ENCODE data around the gene ZNF611. TPM values are rescaled to one million over a fixed set of nuclear protein-coding genes. Genes with fewer than 3 reads are reported as not detected.

The ZNF611 gene
- total and polyA plus RNA-seq, 2 experiments from 2014 or later: 6.7 to 7.8 TPM

DNA sequence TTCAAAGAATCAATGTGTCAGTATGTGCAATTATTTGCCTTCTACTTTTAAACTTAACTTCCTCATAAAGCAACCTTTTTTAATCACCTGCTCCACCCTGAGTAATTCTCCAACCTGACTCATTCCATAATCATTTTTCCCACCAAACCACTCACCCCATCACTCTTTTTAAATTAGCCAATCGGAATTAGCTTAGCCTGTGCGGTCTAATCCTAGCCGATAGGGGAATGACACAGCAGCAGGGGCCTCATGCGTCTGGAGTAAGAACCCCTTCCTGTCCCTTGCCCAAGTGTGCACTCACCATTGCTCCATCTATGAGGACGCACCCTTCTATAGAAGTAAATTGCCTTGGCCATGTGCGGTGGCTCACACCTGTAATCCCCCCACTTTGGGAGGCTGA lies 69.3 kb downstream of the ZNF611 start:
- Histone ChIP-seq H3F3A (ENCODE audit: insufficient read depth) (no peaks in the 10 kb centered on the region), H3K27ac (no peak overlapping the region), H3K79me2 (ENCODE audit: insufficient read depth) (peaks cover 38% of the 10 kb centered on the region), H3K27me3 (replicated peaks; ENCODE audit: insufficient read depth) (no peaks in the 10 kb centered on the region), H3K4me3 (no peak overlapping the region), H3K9me2 (ENCODE audit: insufficient read depth) (no peaks in the 10 kb centered on the region), H4K20me1 (ENCODE audit: insufficient read depth) (no peaks in the 10 kb centered on the region), H3K36me3 (ENCODE audit: low read depth) (peaks cover under 1% of the 10 kb centered on the region; the same call in 1 of the 2 replicates), H3K4me1 (ENCODE audit: insufficient read depth) (no peaks in the 10 kb centered on the region), H3K9ac (no peak overlapping the region), H3K9me3 (ENCODE audit: low read depth) (no peaks in the 10 kb centered on the region), H3K4me2 (ENCODE audit: unreplicated experiment) (no peak overlapping the region), H2AFZ (no peak overlapping the region)
- peak; percentile 23 for DNase-seq
- in situ Hi-C loops (cut with MboI): no loop called here
- 86 to 91% methylated on average over 6 of the region's 6 CpGs for WGBS, 2 experiments (ENCODE audit: low coverage in 1 of 2, low lambda C conversion rate in 2 of 2, missing lambda C conversion rate in 2 of 2)
- TF ChIP-seq EZH2 (IDR thresholded peaks at IDR 0.05; ENCODE audit: insufficient read depth, poor library complexity, severe bottlenecking): no peak
- no peak for TF ChIP-seq EZH2phosphoT487 (IDR thresholded peaks at IDR 0.05; ENCODE audit: insufficient read depth, low read depth)

DNA sequence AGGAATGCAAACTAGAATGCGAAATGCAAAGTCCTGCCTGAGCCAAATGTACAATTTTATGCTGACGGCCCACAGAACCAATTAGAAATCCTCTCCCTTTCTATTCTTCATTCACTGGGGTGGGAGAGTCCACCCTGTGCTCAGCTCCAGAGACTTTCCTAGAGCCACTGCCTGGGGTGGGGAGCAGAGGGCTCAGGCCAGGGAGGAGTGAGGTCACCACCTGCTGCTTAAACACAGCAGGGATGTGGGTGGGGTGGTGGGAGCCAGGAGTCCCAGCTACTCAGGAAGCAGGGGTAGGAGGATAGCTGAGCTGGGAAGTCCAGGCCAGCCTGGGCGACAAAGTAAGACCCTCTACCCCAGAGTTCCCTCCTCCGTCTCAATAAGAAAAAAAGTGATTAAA lies 69.8 kb downstream of the ZNF611 start:
- H3K27me3 ChIP-seq (replicated peaks; ENCODE audit: insufficient read depth): no peaks in the 10 kb centered on the region
- H3K4me1 ChIP-seq (ENCODE audit: insufficient read depth): no peaks in the 10 kb centered on the region
- H2AFZ ChIP-seq: no peak overlapping the region
- no peak overlapping the region for H3K4me3 ChIP-seq
- no peaks in the 10 kb centered on the region for H3K9me2 ChIP-seq (ENCODE audit: insufficient read depth)
- TF ChIP-seq EZH2phosphoT487 (IDR thresholded peaks at IDR 0.05; ENCODE audit: insufficient read depth, low read depth): no peak
- TF ChIP-seq EZH2 (IDR thresholded peaks at IDR 0.05; ENCODE audit: insufficient read depth, poor library complexity, severe bottlenecking): no peak
- no peak overlapping the region for H3K9ac ChIP-seq
- no peaks in the 10 kb centered on the region for H3K9me3 ChIP-seq (ENCODE audit: low read depth)
- DNase-seq: no peak
- WGBS, 2 experiments (ENCODE audit: low coverage in 1 of 2, low lambda C conversion rate in 2 of 2, missing lambda C conversion rate in 2 of 2): 97% methylated on average over 4 of the region's 4 CpGs
- H4K20me1 ChIP-seq (ENCODE audit: insufficient read depth): no peaks in the 10 kb centered on the region
- no peak overlapping the region for H3K4me2 ChIP-seq (ENCODE audit: unreplicated experiment)
- in situ Hi-C loops (cut with MboI): no loop called here
- H3K79me2 ChIP-seq (ENCODE audit: insufficient read depth): peaks cover 33% of the 10 kb centered on the region; the same call in 1 of the 2 replicates
- H3K27ac ChIP-seq: no peak overlapping the region
- peaks cover 5% of the 10 kb centered on the region; the same call in 1 of the 2 replicates for H3K36me3 ChIP-seq (ENCODE audit: low read depth)
- no peaks in the 10 kb centered on the region for H3F3A ChIP-seq (ENCODE audit: insufficient read depth)

DNA sequence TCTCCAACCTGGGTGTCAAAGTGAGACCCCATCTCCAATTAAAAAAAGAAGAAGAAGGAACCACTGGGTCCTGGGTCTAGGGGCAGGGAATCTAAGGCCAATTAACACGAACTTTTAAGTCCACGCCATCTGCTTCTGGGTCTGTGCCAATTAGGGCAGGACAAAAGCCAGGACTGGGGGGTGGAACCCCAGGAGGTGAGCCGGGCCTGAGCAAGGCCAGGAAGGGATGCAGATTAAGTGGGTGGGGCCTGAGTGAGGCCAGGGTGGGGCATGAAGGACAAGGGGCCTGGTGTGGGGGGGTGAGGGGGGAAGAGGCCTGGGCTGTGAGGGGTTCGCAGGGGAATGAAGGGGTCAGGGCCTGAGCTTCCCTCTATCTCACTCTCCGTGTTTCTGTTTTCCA lies 70.4 kb downstream of the ZNF611 start:
- Histone ChIP-seq H3F3A (ENCODE audit: insufficient read depth) (no peaks in the 10 kb centered on the region), H4K20me1 (ENCODE audit: insufficient read depth) (no peaks in the 10 kb centered on the region), H3K9me3 (ENCODE audit: low read depth) (no peaks in the 10 kb centered on the region), H3K27ac (no peak overlapping the region), H3K9me2 (ENCODE audit: insufficient read depth) (no peaks in the 10 kb centered on the region), H3K4me2 (ENCODE audit: unreplicated experiment) (no peak overlapping the region), H3K9ac (no peak overlapping the region), H3K27me3 (replicated peaks; ENCODE audit: insufficient read depth) (no peaks in the 10 kb centered on the region), H3K79me2 (ENCODE audit: insufficient read depth) (peaks cover 27% of the 10 kb centered on the region; the same call in 1 of the 2 replicates), H3K4me1 (ENCODE audit: insufficient read depth) (no peaks in the 10 kb centered on the region), H2AFZ (no peak overlapping the region), H3K36me3 (ENCODE audit: low read depth) (peaks cover 9% of the 10 kb centered on the region; the same call in 1 of the 2 replicates), H3K4me3 (no peak overlapping the region)
- WGBS, 2 experiments (ENCODE audit: low coverage in 1 of 2, low lambda C conversion rate in 2 of 2, missing lambda C conversion rate in 2 of 2): 73 to 81% methylated on average over 5 of the region's 5 CpGs
- no peak for TF ChIP-seq EZH2phosphoT487 (IDR thresholded peaks at IDR 0.05; ENCODE audit: insufficient read depth, low read depth)
- no peak for TF ChIP-seq EZH2 (IDR thresholded peaks at IDR 0.05; ENCODE audit: insufficient read depth, poor library complexity, severe bottlenecking)
- in situ Hi-C loops (cut with MboI): no loop called here
- DNase-seq: no peak

DNA sequence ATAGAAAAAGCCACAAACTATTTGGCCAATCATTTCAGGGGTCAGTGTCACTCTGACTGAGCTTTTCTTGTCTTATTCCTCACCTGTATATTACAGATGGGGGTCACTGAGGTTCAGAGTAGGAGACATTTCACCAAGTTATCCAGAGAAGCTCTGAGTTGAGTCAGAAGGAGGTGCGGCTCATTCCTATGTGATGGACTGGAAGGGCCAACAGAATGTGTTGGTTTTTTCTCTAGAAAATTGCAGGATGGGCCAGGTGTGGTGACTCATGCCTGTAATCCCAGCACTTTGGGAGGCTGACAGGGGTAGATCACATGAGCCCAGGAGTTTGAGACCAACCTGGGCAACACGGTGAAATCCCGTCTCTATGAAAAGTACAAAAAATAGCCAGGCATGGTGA lies 72.2 kb downstream of the ZNF611 start:
- Histone ChIP-seq H3K79me2 (ENCODE audit: insufficient read depth) (peaks cover 20% of the 10 kb centered on the region; the same call in 1 of the 2 replicates), H4K20me1 (ENCODE audit: insufficient read depth) (no peaks in the 10 kb centered on the region), H3K9me2 (ENCODE audit: insufficient read depth) (no peaks in the 10 kb centered on the region), H3K27ac (no peak overlapping the region), H3K27me3 (replicated peaks; ENCODE audit: insufficient read depth) (no peaks in the 10 kb centered on the region), H3K9me3 (ENCODE audit: low read depth) (no peaks in the 10 kb centered on the region), H2AFZ (no peak overlapping the region), H3F3A (ENCODE audit: insufficient read depth) (no peaks in the 10 kb centered on the region), H3K36me3 (ENCODE audit: low read depth) (peaks cover 22% of the 10 kb centered on the region; the same call in 1 of the 2 replicates), H3K4me3 (no peak overlapping the region), H3K4me1 (ENCODE audit: insufficient read depth) (no peaks in the 10 kb centered on the region), H3K4me2 (ENCODE audit: unreplicated experiment) (no peak overlapping the region), H3K9ac (no peak overlapping the region)
- DNase-seq: no peak
- in situ Hi-C loops (cut with MboI): no loop called here
- 98 to 99% methylated on average over 3 of the region's 3 CpGs for WGBS, 2 experiments (ENCODE audit: low coverage in 1 of 2, low lambda C conversion rate in 2 of 2, missing lambda C conversion rate in 2 of 2)
- TF ChIP-seq EZH2phosphoT487 (IDR thresholded peaks at IDR 0.05; ENCODE audit: insufficient read depth, low read depth): no peak
- no peak for TF ChIP-seq EZH2 (IDR thresholded peaks at IDR 0.05; ENCODE audit: insufficient read depth, poor library complexity, severe bottlenecking)

DNA sequence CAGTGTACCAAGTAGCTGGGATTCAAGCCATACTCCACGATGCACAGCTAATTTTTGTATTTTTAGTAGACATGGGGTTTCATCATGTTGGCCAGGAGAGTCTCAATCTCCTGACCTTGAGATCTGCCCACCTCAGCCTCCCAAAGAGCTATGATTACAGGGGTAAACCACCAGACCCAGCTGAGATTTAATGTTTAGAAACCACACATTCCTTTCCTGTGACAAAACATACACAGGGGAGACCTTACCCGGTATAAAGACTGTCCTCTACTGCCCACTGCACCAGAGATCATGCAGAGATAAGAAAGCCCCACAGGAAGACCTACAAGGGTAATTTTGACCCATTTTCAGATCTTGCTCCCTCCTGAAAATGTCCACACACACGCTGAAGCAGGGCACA lies 73.9 kb downstream of the ZNF611 start:
- 62 to 65% methylated on average over 3 of the region's 3 CpGs for WGBS, 2 experiments (ENCODE audit: low coverage in 1 of 2, low lambda C conversion rate in 2 of 2, missing lambda C conversion rate in 2 of 2)
- H3F3A ChIP-seq (ENCODE audit: insufficient read depth): no peaks in the 10 kb centered on the region
- no peak overlapping the region for H3K27ac ChIP-seq
- no peak overlapping the region for H3K4me3 ChIP-seq
- H3K4me2 ChIP-seq (ENCODE audit: unreplicated experiment): no peak overlapping the region
- H3K9me3 ChIP-seq (ENCODE audit: low read depth): no peaks in the 10 kb centered on the region
- H3K9me2 ChIP-seq (ENCODE audit: insufficient read depth): no peaks in the 10 kb centered on the region
- H3K9ac ChIP-seq: no peak overlapping the region
- DNase-seq: no peak
- peaks cover 19% of the 10 kb centered on the region; the same call in 1 of the 2 replicates for H3K79me2 ChIP-seq (ENCODE audit: insufficient read depth)
- in situ Hi-C loops (cut with MboI): no loop called here
- no peaks in the 10 kb centered on the region for H3K27me3 ChIP-seq (replicated peaks; ENCODE audit: insufficient read depth)
- H3K4me1 ChIP-seq (ENCODE audit: insufficient read depth): no peaks in the 10 kb centered on the region
- H2AFZ ChIP-seq: no peak overlapping the region
- peaks cover 22% of the 10 kb centered on the region; the same call in 1 of the 2 replicates for H3K36me3 ChIP-seq (ENCODE audit: low read depth)
- no peaks in the 10 kb centered on the region for H4K20me1 ChIP-seq (ENCODE audit: insufficient read depth)
- TF ChIP-seq EZH2phosphoT487 (IDR thresholded peaks at IDR 0.05; ENCODE audit: insufficient read depth, low read depth): no peak
- no peak for TF ChIP-seq EZH2 (IDR thresholded peaks at IDR 0.05; ENCODE audit: insufficient read depth, poor library complexity, severe bottlenecking)

Measured in GM23248 (cell line).